CD4-positive, alpha-beta T cell treated with Interleukin-4 for 1 hour (primary cell): ENCODE measurements around the gene MEP1B.
A peak's percentile ranks its signal among the peaks of the same experiment; 100 is the strongest.
"Not testable (repeated sequence)": the region's sequence is repeated elsewhere in the genome, so short reads cannot be mapped to it uniquely, and the experiment has no call there.

Experiments
- DNase-seq, 2 donors: peaks; one replicate each; pipeline ENCODE4 v3.0.0-alpha.2; 2020 to 2022

MEP1B gene

GRCh38 chr18:32189790-32190189, at the start of gene MEP1B:
MEP1B (plus strand) TSS chr18:32190039; CDS start chr18:32190071, 32 bp downstream.
- DNase-seq: no peak

- DNase-seq: no peak
These were observed 41.5 kb upstream of the MEP1B start for GRCh38 chr18:32148185-32148870.

GRCh38 chr18:32152705-32153448, 37.0 kb upstream of the MEP1B start:
- DNase-seq: no peak

GRCh38 chr18:32156855-32157254, 33.0 kb upstream of the MEP1B start:
- DNase-seq: no peak

GRCh38 chr18:32157580-32157979, 32.3 kb upstream of the MEP1B start:
- DNase-seq: no peak

- DNase-seq: peak; percentile 76 to 77
These were observed 31.7 kb upstream of the MEP1B start for GRCh38 chr18:32158108-32158624.

GRCh38 chr18:32158631-32159030, 31.2 kb upstream of the MEP1B start:
- not testable (repeated sequence) for DNase-seq

GRCh38 chr18:32160547-32160946, 29.3 kb upstream of the MEP1B start:
- no peak for DNase-seq

GRCh38 chr18:32167980-32168730, 21.7 kb upstream of the MEP1B start:
- no peak for DNase-seq

- DNase-seq: no peak
These were observed 16.2 kb upstream of the MEP1B start for GRCh38 chr18:32173654-32174053.

GRCh38 chr18:32174719-32175118, 15.1 kb upstream of the MEP1B start:
- DNase-seq: no peak

- DNase-seq: no peak
These were observed 14.6 kb upstream of the MEP1B start for GRCh38 chr18:32175265-32175664.

- not testable (repeated sequence) for DNase-seq
These were observed 13.1 kb upstream of the MEP1B start for GRCh38 chr18:32176745-32177144.

- no peak for DNase-seq
These were observed 12.3 kb upstream of the MEP1B start for GRCh38 chr18:32177530-32177929.

GRCh38 chr18:32183503-32183902, 6.3 kb upstream of the MEP1B start:
- DNase-seq: no peak

GRCh38 chr18:32190209-32190608, 370 bp downstream of the MEP1B start:
- no peak for DNase-seq

GRCh38 chr18:32195881-32196815, 6.3 kb downstream of the MEP1B start:
- no peak for DNase-seq

- DNase-seq: no peak
These were observed 10.9 kb downstream of the MEP1B start for GRCh38 chr18:32200766-32201165.

GRCh38 chr18:32201948-32202672, 12.3 kb downstream of the MEP1B start:
- no peak for DNase-seq

- no peak for DNase-seq
These were observed 18.2 kb downstream of the MEP1B start for GRCh38 chr18:32208023-32208422.

- DNase-seq: no peak
These were observed 18.7 kb downstream of the MEP1B start for GRCh38 chr18:32208577-32208976.
